ENCODE measurements around the gene DYNLT5.

- no peak for TF ChIP-seq POLR2AphosphoS5 (IDR thresholded peaks at IDR 0.05)
- no peak for TF ChIP-seq CTCF (IDR thresholded peaks at IDR 0.05)
Observed at GRCh38 chr1:66729523-66729922, 22.7 kb upstream of the DYNLT5 start.
